HepG2 (cell line): Measurements from ENCODE around the gene ATP13A2. TPM values are rescaled to one million over a fixed set of nuclear protein-coding genes. Genes with fewer than 3 reads are reported as not detected.
"Not testable (repeated sequence)": the region's sequence is repeated elsewhere in the genome, so short reads cannot be mapped to it uniquely, and the experiment has no call there.

ENCODE experiments used
- ATAC-seq: fragments of 200-7000 bp; cut with Tn5 transposase; 3 replicates; pipeline ENCODE4 v1.9.1; 2020; ENCODE audit warnings: mild to moderate bottlenecking, moderate library complexity
- BruUV-seq: library from RNA; stranded (reverse); fragments of 400-500 nt; replicated peaks from 2 replicates; lab custom pipeline; 2021; lab: Mats Ljungman, UMichigan
- CTCF ChIA-PET: fragments of 300-600 bp; formaldehyde crosslinking; extraction: SDS; loops from one replicate; lab custom pipeline; 2021; ENCODE audit warnings: low total read pairs, inconsistent platforms, low intra/inter-chr PET ratio; lab: Yijun Ruan, JAX
- POLR2A ChIA-PET: fragments of 350-600 bp; sonication (Branson Sonifier 250); formaldehyde crosslinking; loops from one replicate; lab custom pipeline; 2020; ENCODE audit warnings: antibody characterized with exemption, inconsistent platforms; lab: Yijun Ruan, JAX
- DNase-seq: peaks from one replicate; pipeline ENCODE4 v3.0.0-alpha.2; 2015; ENCODE audit warnings: low spot score
- FAIRE-seq: peaks from 3 replicates; lab custom pipeline; 2011; peaks lifted over from hg19 to GRCh38; lab: Jason Lieb, UNC
- H2AFZ ChIP-seq: one replicate; pipeline ENCODE4 v1.6.1; 2011; ENCODE audit warnings: low read length, inconsistent platforms
- H3K27ac ChIP-seq: fragments of 300-600 bp; 3 replicates; pipeline ENCODE4 v1.8.0; 2011; ENCODE audit warnings: mixed run types, mild to moderate bottlenecking, mixed read lengths, low read length, inconsistent platforms; ENCODE audit not compliant: insufficient read depth; ENCODE audit errors: extremely low read length
- H3K27me3 ChIP-seq, 2 experiments: fragments of 200-600 bp in 1 of 2; 2 replicates in 1 of 2; 3 replicates in 1 of 2; pipeline versions ENCODE4 v1.6.0 to v1.8.0; 2011; ENCODE audit warnings: low read length in 2 of 2, mild to moderate bottlenecking in 2 of 2, moderate library complexity in 2 of 2, inconsistent platforms in 1 of 2; ENCODE audit not compliant: insufficient read depth in 2 of 2, control insufficient read depth in 1 of 2
- H3K36me3 ChIP-seq, 2 experiments: fragments of 200-600 bp in 1 of 2; replicated peaks in 1 of 2; 2 replicates in 1 of 2; 3 replicates in 1 of 2; pipeline versions ENCODE4 v1.5.1 to v1.8.0; 2011; ENCODE audit warnings: low read length in 2 of 2, inconsistent platforms in 1 of 2; ENCODE audit not compliant: insufficient read depth in 2 of 2, control insufficient read depth in 1 of 2
- H3K4me1 ChIP-seq: 2 replicates; pipeline ENCODE4 v1.5.1; 2012; ENCODE audit warnings: low read length, inconsistent platforms; ENCODE audit not compliant: insufficient read depth
- H3K4me2 ChIP-seq: 2 replicates; pipeline ENCODE4 v1.6.0; 2011; ENCODE audit warnings: low read depth, low read length, inconsistent platforms
- H3K4me3 ChIP-seq, 3 experiments: fragments of 200-600 bp in 1 of 3; sonication (generic), shearing (Covaris generic) in 1 of 3; replicated peaks in 1 of 3; 2 replicates each; pipeline ENCODE4 v1.5.1; 2011 to 2016; ENCODE audit warnings: low read length in 3 of 3, inconsistent platforms in 2 of 3, low read depth in 2 of 3, mild to moderate bottlenecking in 2 of 3, control low read depth in 1 of 3, mixed read lengths in 1 of 3; ENCODE audit not compliant: insufficient read depth in 1 of 3
- H3K79me2 ChIP-seq: one replicate; pipeline ENCODE4 v1.6.1; 2011; ENCODE audit warnings: low read length, inconsistent platforms; ENCODE audit not compliant: insufficient read depth
- H3K9ac ChIP-seq: 2 replicates; pipeline ENCODE4 v1.6.0; 2011; ENCODE audit warnings: mild to moderate bottlenecking, low read depth, low read length, inconsistent platforms; ENCODE audit not compliant: insufficient read depth
- H3K9me3 ChIP-seq: 2 replicates; pipeline ENCODE4 v1.5.1; 2012; ENCODE audit warnings: mild to moderate bottlenecking, low read length
- H4K20me1 ChIP-seq: 2 replicates; pipeline ENCODE4 v1.6.0; 2011; ENCODE audit warnings: inconsistent platforms, mild to moderate bottlenecking, low read length, moderate library complexity; ENCODE audit not compliant: insufficient read depth
- BHLHE40 ChIP-seq: IDR thresholded peaks from 2 replicates; pipeline ENCODE4 v1.6.1; 2011; ENCODE audit warnings: low read length, improper control_type of control experiment
- BRD4 ChIP-seq: sonication (generic); formaldehyde crosslinking; IDR thresholded peaks from 2 replicates; pipeline ENCODE4 v1.4.0; 2020; ENCODE audit warnings: missing genetic modification reagents
- CENPX ChIP-seq: sonication (generic); formaldehyde crosslinking; IDR thresholded peaks from 2 replicates; pipeline ENCODE4 v1.9.0; 2021; ENCODE audit warnings: mild to moderate bottlenecking, missing genetic modification reagents, moderate library complexity
- FOXC1 ChIP-seq: sonication (generic); formaldehyde crosslinking; IDR thresholded peaks from 2 replicates; pipeline ENCODE4 v1.8.0; 2022; ENCODE audit warnings: mild to moderate bottlenecking, missing genetic modification reagents, borderline replicate concordance
- GABPB1 ChIP-seq: IDR thresholded peaks from 2 replicates; pipeline ENCODE4 v1.6.1; 2016; ENCODE audit warnings: mild to moderate bottlenecking, missing genetic modification reagents, moderate library complexity, missing compliant biosample characterization
- KDM2A ChIP-seq: sonication (generic); formaldehyde crosslinking; IDR thresholded peaks from 2 replicates; pipeline ENCODE4 v1.4.0; 2020; ENCODE audit warnings: low read depth, missing genetic modification reagents, borderline replicate concordance
- MZF1 ChIP-seq: sonication (generic); formaldehyde crosslinking; IDR thresholded peaks from 2 replicates; pipeline ENCODE4 v1.8.1; 2023; ENCODE audit warnings: mild to moderate bottlenecking, missing genetic modification reagents, borderline replicate concordance
- SAP130 ChIP-seq: IDR thresholded peaks from 2 replicates; pipeline ENCODE4 v1.6.1; 2016; ENCODE audit warnings: low read depth
- SETDB1 ChIP-seq: sonication (generic); formaldehyde crosslinking; IDR thresholded peaks from 2 replicates; pipeline ENCODE4 v1.5.1; 2020; ENCODE audit warnings: missing genetic modification reagents, mild to moderate bottlenecking, borderline replicate concordance
- ZFAT ChIP-seq: sonication (generic); formaldehyde crosslinking; conservative IDR thresholded peaks from 2 replicates; pipeline ENCODE4 v1.8.1; 2023; ENCODE audit warnings: missing genetic modification reagents, inconsistent platforms
- ZFP41 ChIP-seq: sonication (generic); formaldehyde crosslinking; IDR thresholded peaks from 2 replicates; pipeline ENCODE4 v1.4.0; 2020; ENCODE audit warnings: mild to moderate bottlenecking, missing genetic modification reagents, borderline replicate concordance
- ZNF343 ChIP-seq: sonication (generic); formaldehyde crosslinking; IDR thresholded peaks from 2 replicates; pipeline ENCODE4 v1.4.0; 2020; ENCODE audit warnings: mild to moderate bottlenecking, missing genetic modification reagents
- ZNF367 ChIP-seq: sonication (generic); formaldehyde crosslinking; IDR thresholded peaks from 2 replicates; pipeline ENCODE4 v1.4.0; 2020; ENCODE audit warnings: missing genetic modification reagents, borderline replicate concordance
- ZNF678 ChIP-seq: sonication (generic); formaldehyde crosslinking; IDR thresholded peaks from 2 replicates; pipeline ENCODE4 v1.4.0; 2020; ENCODE audit warnings: mild to moderate bottlenecking, missing genetic modification reagents
- WGBS: methylation state at CpG from one replicate; pipeline ENCODE4 v1.1.6; 2017; ENCODE audit warnings: low lambda C conversion rate; 5-methylcytosine and 5-hydroxymethylcytosine counted together
- in situ Hi-C: cut with HindIII; loops from 2 replicates; pipeline ENCODE4 v1.10.0; 2017; ENCODE audit warnings: low pct_unique_long_range_greater_than_20kb; ENCODE audit not compliant: extremely low pct_ligation_motif_present
- intact Hi-C: fragments of 100-400 bp; cut with micrococcal nuclease; formaldehyde crosslinking; loops from one replicate; pipeline ENCODE4 v1.10.0; 2022; ENCODE audit not compliant: unreplicated experiment
- polyA plus RNA-seq, 8 experiments: library from polyadenylated mRNA; depleted of rRNA in 3 of 8; stranded (reverse) in 7 of 8; unstranded in 1 of 8; fragments of >200 nt; fragmentation: Illumina TruSeq in 4 of 8; extraction: Trizol in 4 of 8; gene quantifications; 2 replicates each; pipeline versions ENCODE4 v1.2.1 to v1.2.3, GENCODE V29; 2011 to 2016; ENCODE audit warnings: low read depth in 4 of 8, missing spikeins in 1 of 8, mixed read lengths in 1 of 8; ENCODE audit not compliant: insufficient read depth in 1 of 8
- total RNA-seq, 5 experiments: library from RNA; depleted of rRNA; stranded (reverse); fragments of >200 nt; fragmentation: Illumina TruSeq; extraction: Trizol; gene quantifications; 2 replicates each; pipeline ENCODE4 v1.2.3, GENCODE V29; 2016; ENCODE audit warnings: low read depth in 1 of 5
- TF ChIP-seq, protein P1 (sequence below): sonication (generic); formaldehyde crosslinking; IDR thresholded peaks from 2 replicates; pipeline ENCODE4 v1.5.0; 2020; ENCODE audit warnings: missing genetic modification reagents, mild to moderate bottlenecking, borderline replicate concordance
- TF ChIP-seq, protein P2 (sequence below): sonication (generic); formaldehyde crosslinking; IDR thresholded peaks from 2 replicates; pipeline ENCODE4 v1.4.0; 2020; ENCODE audit warnings: missing genetic modification reagents
- TF ChIP-seq, protein P3 (sequence below): sonication (generic); formaldehyde crosslinking; conservative IDR thresholded peaks from 2 replicates; pipeline ENCODE4 v1.8.0; 2022; ENCODE audit warnings: missing genetic modification reagents

ATP13A2 gene
- total and polyA plus RNA-seq, 2 of the 13 experiments (the other 11 are each of a cell fraction or from before 2014, with no cell fraction given), result 13.2 to 16.2 TPM

DNA sequence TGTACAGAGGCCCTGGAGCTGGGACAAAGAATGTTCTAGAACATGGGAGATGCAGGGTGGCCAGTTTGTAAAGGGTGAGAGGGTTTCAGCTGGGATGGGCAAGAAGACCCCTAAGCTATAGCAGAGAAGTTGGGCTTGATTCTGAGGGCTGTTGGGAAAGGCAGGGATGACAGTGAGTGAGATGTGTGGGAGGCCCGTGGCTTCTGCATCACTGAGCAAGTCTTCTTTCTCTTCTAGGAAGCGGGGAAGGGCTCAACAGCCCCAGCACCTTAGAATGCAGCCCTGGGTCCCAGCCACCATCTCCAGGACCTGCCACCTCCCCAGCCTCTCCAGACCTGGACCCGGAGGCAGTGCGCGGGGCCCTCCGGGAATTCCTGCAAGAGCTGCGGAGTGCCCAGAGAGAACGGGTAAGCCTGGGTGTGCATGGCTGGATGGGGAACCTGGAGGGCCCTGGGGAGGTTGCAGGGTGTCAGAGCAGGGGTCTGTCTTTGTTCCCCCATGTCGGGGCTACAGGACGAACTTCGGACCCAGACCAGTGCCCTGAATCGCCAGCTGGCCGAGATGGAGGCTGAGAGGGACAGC, 46.2 kb downstream of the ATP13A2 start:
- Histone ChIP-seq H2AFZ (no peak overlapping the region), H3K4me1 (peaks cover 8% of the 10 kb centered on the region), H3K79me2 (no peaks in the 10 kb centered on the region), H3K36me3 (no peaks in the 10 kb centered on the region), H4K20me1 (no peaks in the 10 kb centered on the region; the same call in 1 of the 2 replicates), H3K27me3 (no peaks in the 10 kb centered on the region; a peak in 1 of 5 replicates), H3K9ac (no peak overlapping the region), H3K9me3 (no peaks in the 10 kb centered on the region), H3K4me3 (no peak overlapping the region), H3K27ac (no peak overlapping the region), H3K4me2 (no peak overlapping the region)
- in situ Hi-C loops (loop anchor here (25.0 kb wide), 1 partner anchor 272 kb away; the partner anchor contains the start of gene PADI3), intact Hi-C loops (no loop called here)
- no TSS peak for BruUV-seq
- ChIA-PET POLR2A (no interaction called here), CTCF (no interaction called here)
- DNase-seq (no peak), FAIRE-seq (no peak), ATAC-seq (no peak)
- TF ChIP-seq ZFAT (no peak), ZNF678 (no peak), ZFP41 (CRISPR knock-in tag) (no peak), CENPX (no peak), BHLHE40 (no peak), MZF1 (CRISPR knock-in tag) (no peak), GABPB1 (CRISPR knock-in tag) (no peak), KDM2A (CRISPR knock-in tag) (no peak), ZNF367 (CRISPR knock-in tag) (no peak), BRD4 (no peak), SAP130 (CRISPR knock-in tag) (no peak), ZNF343 (no peak), FOXC1 (CRISPR knock-in tag) (no peak), SETDB1 (CRISPR knock-in tag) (no peak)
- TF ChIP-seq, protein P1, sequence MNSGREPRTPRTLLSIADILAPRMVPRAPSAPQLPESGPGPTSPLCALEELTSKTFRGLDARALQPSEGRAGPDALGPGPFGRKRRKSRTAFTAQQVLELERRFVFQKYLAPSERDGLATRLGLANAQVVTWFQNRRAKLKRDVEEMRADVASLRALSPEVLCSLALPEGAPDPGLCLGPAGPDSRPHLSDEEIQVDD, result no peak
- TF ChIP-seq, protein P2, sequence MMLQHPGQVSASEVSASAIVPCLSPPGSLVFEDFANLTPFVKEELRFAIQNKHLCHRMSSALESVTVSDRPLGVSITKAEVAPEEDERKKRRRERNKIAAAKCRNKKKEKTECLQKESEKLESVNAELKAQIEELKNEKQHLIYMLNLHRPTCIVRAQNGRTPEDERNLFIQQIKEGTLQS (CRISPR knock-in tag), result no peak
- TF ChIP-seq, protein P3, sequence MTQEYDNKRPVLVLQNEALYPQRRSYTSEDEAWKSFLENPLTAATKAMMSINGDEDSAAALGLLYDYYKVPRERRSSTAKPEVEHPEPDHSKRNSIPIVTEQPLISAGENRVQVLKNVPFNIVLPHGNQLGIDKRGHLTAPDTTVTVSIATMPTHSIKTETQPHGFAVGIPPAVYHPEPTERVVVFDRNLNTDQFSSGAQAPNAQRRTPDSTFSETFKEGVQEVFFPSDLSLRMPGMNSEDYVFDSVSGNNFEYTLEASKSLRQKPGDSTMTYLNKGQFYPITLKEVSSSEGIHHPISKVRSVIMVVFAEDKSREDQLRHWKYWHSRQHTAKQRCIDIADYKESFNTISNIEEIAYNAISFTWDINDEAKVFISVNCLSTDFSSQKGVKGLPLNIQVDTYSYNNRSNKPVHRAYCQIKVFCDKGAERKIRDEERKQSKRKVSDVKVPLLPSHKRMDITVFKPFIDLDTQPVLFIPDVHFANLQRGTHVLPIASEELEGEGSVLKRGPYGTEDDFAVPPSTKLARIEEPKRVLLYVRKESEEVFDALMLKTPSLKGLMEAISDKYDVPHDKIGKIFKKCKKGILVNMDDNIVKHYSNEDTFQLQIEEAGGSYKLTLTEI, result no peak
- 77% methylated on average over 8 of the region's 13 CpGs for WGBS

DNA sequence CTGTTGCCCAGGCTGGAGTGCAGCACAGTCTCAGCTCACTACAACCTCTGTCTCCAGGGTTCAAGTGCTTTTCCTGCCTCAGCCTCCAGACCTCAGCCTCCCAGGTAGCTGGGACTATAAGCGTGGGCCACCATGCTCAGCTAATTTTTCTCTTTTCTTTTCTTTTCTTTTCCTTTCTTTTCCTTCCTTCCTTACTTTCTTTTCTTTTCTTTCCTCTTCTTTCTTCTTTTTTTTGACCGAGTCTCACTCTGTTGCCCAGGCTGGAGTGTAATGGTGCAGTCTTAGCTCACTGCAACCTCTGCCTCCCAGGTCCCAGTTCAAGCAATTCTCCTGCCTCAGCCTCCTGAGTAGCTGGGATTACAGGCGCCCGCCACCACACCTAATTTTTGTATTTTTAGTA, 47.6 kb downstream of the ATP13A2 start:
- H3K36me3 ChIP-seq, DNase-seq, H3K9me3 ChIP-seq, ATAC-seq, POLR2A ChIA-PET, FAIRE-seq, BruUV-seq, H3K79me2 ChIP-seq, H2AFZ ChIP-seq, intact Hi-C loops, H3K27ac ChIP-seq, H3K4me3 ChIP-seq, H3K27me3 ChIP-seq, H3K4me2 ChIP-seq, H4K20me1 ChIP-seq, H3K9ac ChIP-seq: not testable (repeated sequence)
- CTCF ChIA-PET, result interaction anchor here (2.2 kb wide), 1 partner anchor 82 kb away, joined by 11 read pairs; no protein-coding TSS in a partner anchor
- H3K4me1 ChIP-seq, result peaks cover 14% of the 10 kb centered on the region
- WGBS, result 84% methylated on average over 4 of the region's 4 CpGs
- in situ Hi-C loops, result loop anchor here (25.0 kb wide), 1 partner anchor 273 kb away; the partner anchor contains the start of gene PADI3
